HCT116 (cell line): ENCODE data around the gene PYCR2. TPM values are rescaled to one million over a fixed set of nuclear protein-coding genes. Genes with fewer than 3 reads are reported as not detected.

Experiments used
- ATAC-seq: fragments of 200-7000 bp; cut with Tn5 transposase; 2 replicates; pipeline ENCODE4 v1.9.1; 2020; ENCODE audit warnings: mild to moderate bottlenecking, moderate library complexity
- BruUV-seq: library from RNA; stranded (reverse); fragments of 400-500 nt; replicated peaks from 2 replicates; lab custom pipeline; 2021; lab: Mats Ljungman, UMichigan
- CTCF ChIA-PET: fragments of 300-600 bp; sonication (Branson Sonifier 250); formaldehyde crosslinking; loops from one replicate; lab custom pipeline; 2021; ENCODE audit warnings: antibody characterized with exemption; lab: Charles Lee
- POLR2A ChIA-PET: fragments of 300-600, 350-600 bp; sonication (Branson Sonifier 250); formaldehyde crosslinking; loops from one replicate; lab custom pipeline; 2021; ENCODE audit warnings: antibody characterized with exemption; lab: Charles Lee
- RAD21 ChIA-PET, 2 experiments: fragments of 300-600 bp; sonication (Branson Sonifier 250); formaldehyde crosslinking; loops; one replicate each; lab custom pipeline; 2023; ENCODE audit warnings: low total read pairs in 2 of 2; ENCODE audit not compliant: uncharacterized antibody in 2 of 2, unreplicated experiment in 2 of 2, low non-redundant PET in 1 of 2; lab: Charles Lee
- DNase-seq: peaks from one replicate; pipeline ENCODE4 v3.0.0-alpha.2; 2010; ENCODE audit warnings: low read depth, low spot score
- H2AFZ ChIP-seq: fragments of 200-600 bp; shearing (Covaris generic), sonication (generic); 2 replicates; pipeline ENCODE4 v1.6.1; 2017; ENCODE audit warnings: low read depth, mixed run types, mixed read lengths, antibody characterized with exemption, low read length; ENCODE audit not compliant: poor library complexity, severe bottlenecking
- H3K27ac ChIP-seq: 2 replicates; pipeline ENCODE4 v1.5.1; 2012; ENCODE audit warnings: low read depth, low read length
- H3K27me3 ChIP-seq: fragments of 200-600 bp; sonication (generic); 2 replicates; pipeline ENCODE4 v1.6.1; 2016; ENCODE audit warnings: mixed run types, low read length, mixed read lengths; ENCODE audit not compliant: insufficient read depth
- H3K36me3 ChIP-seq, 2 experiments: fragments of 200-500 bp in 1 of 2; fragments of 200-600 bp in 1 of 2; sonication (Bioruptor generic) in 1 of 2; sonication (generic) in 1 of 2; 2 replicates each; pipeline versions ENCODE4 v1.5.1 to v1.6.1; 2014 to 2016; ENCODE audit warnings: low read length in 2 of 2, inconsistent platforms in 1 of 2, mixed read lengths in 1 of 2, mixed run types in 1 of 2; ENCODE audit not compliant: insufficient read depth in 2 of 2, control insufficient read depth in 1 of 2
- H3K4me1 ChIP-seq, 2 experiments: fragments of 200-600 bp in 1 of 2; sonication (generic) in 1 of 2; 2 replicates each; pipeline versions ENCODE4 v1.5.1 to v1.6.1; 2012 to 2017; ENCODE audit warnings: low read length in 2 of 2, inconsistent platforms in 1 of 2, mild to moderate bottlenecking in 1 of 2, mixed read lengths in 1 of 2, mixed run types in 1 of 2, moderate library complexity in 1 of 2; ENCODE audit not compliant: insufficient read depth in 2 of 2, control insufficient read depth in 1 of 2
- H3K4me2 ChIP-seq: fragments of 200-600 bp; sonication (generic); 2 replicates; pipeline ENCODE4 v1.6.1; 2017; ENCODE audit warnings: mixed run types, low read length, mixed read lengths
- H3K4me3 ChIP-seq, 2 experiments: fragments of 200-600 bp in 1 of 2; sonication (generic) in 1 of 2; replicated peaks in 1 of 2; 2 replicates each; pipeline ENCODE4 v1.5.1; 2011 to 2016; ENCODE audit warnings: low read length in 2 of 2, control low read depth in 1 of 2, low read depth in 1 of 2, mild to moderate bottlenecking in 1 of 2, mixed read lengths in 1 of 2, mixed run types in 1 of 2
- H3K79me2 ChIP-seq: fragments of 200-600 bp; sonication (generic); 2 replicates; pipeline ENCODE4 v1.6.1; 2017; ENCODE audit warnings: mild to moderate bottlenecking, mixed run types, low read length, moderate library complexity, mixed read lengths; ENCODE audit not compliant: insufficient read depth
- H3K9ac ChIP-seq: fragments of 200-600 bp; sonication (generic); 2 replicates; pipeline ENCODE4 v1.6.1; 2016; ENCODE audit warnings: low read length, mixed read lengths
- H3K9me2 ChIP-seq: fragments of 200-600 bp; sonication (generic), shearing (Covaris generic); 2 replicates; pipeline ENCODE4 v1.6.1; 2017; ENCODE audit warnings: mixed run types, mild to moderate bottlenecking, moderate library complexity; ENCODE audit not compliant: insufficient read depth
- H3K9me3 ChIP-seq, 2 experiments: fragments of 200-500 bp in 1 of 2; fragments of 200-600 bp in 1 of 2; sonication (Bioruptor generic) in 1 of 2; sonication (generic) in 1 of 2; 2 replicates each; pipeline ENCODE4 v1.6.1; 2014 to 2017; ENCODE audit warnings: low read length in 2 of 2, mixed read lengths in 2 of 2, inconsistent platforms in 1 of 2, low read depth in 1 of 2, mild to moderate bottlenecking in 1 of 2, mixed run types in 1 of 2, moderate library complexity in 1 of 2; ENCODE audit not compliant: control insufficient read depth in 1 of 2, insufficient read depth in 1 of 2
- H4K20me1 ChIP-seq: fragments of 200-600 bp; sonication (generic), shearing (Covaris generic); 2 replicates; pipeline ENCODE4 v1.6.1; 2017; ENCODE audit warnings: mixed run types, mild to moderate bottlenecking, moderate library complexity; ENCODE audit not compliant: insufficient read depth
- EGR1 ChIP-seq: IDR thresholded peaks from 2 replicates; pipeline ENCODE4 v1.6.1; 2012; ENCODE audit warnings: low read depth
- POLR2AphosphoS5 ChIP-seq: IDR thresholded peaks from 2 replicates; pipeline ENCODE4 v1.6.1; 2011; ENCODE audit warnings: mild to moderate bottlenecking, low read depth, low read length, moderate library complexity
- RAD21 ChIP-seq: IDR thresholded peaks from 2 replicates; pipeline ENCODE4 v1.6.1; 2012; ENCODE audit warnings: low read depth, mild to moderate bottlenecking
- ZBTB33 ChIP-seq: IDR thresholded peaks from 2 replicates; pipeline ENCODE4 v1.6.1; 2011; ENCODE audit warnings: mild to moderate bottlenecking, low read length, moderate library complexity; ENCODE audit not compliant: insufficient replicate concordance; ENCODE audit errors: extremely low read depth
- ZNF274 ChIP-seq: fragments of 200-500 bp; sonication (Bioruptor generic); IDR thresholded peaks from 2 replicates; pipeline ENCODE4 v1.6.1; 2014; ENCODE audit warnings: mild to moderate bottlenecking, low read depth, low read length, inconsistent platforms
- intact Hi-C: fragments of 100-400 bp; cut with micrococcal nuclease; formaldehyde crosslinking; loops from 2 replicates; pipeline ENCODE4 v1.10.0; 2022
- total RNA-seq: library from RNA; stranded (reverse); gene quantifications from one replicate; pipeline ENCODE4 v1.2.1, GENCODE V29; 2021; ENCODE audit not compliant: unreplicated experiment

Gene PYCR2
- total RNA-seq, 1 experiment from 2014 or later = 107 TPM

- no TSS peak for BruUV-seq
- peak overlapping the region in 1 of 2 experiments; percentile 6; a peak in 2 of 4 replicates for H3K4me3 ChIP-seq
- POLR2A ChIA-PET = no interaction called here
- H2AFZ ChIP-seq = no peak overlapping the region
- RAD21 ChIA-PET = no interaction called here
- TF ChIP-seq ZNF274 (no peak), EGR1 (no peak), RAD21 (no peak), ZBTB33 (no peak), POLR2AphosphoS5 (no peak)
- TF ChIP-seq, all 23 proteins: peak for 0
- CTCF ChIA-PET = no interaction called here
- Histone ChIP-seq H3K36me3 (peaks cover 16 to 33% of the 10 kb centered on the region in 2 experiments), H3K9ac (peak overlapping the region; percentile 99; the same call in 1 of the 2 replicates), H3K9me3 (no peaks in the 10 kb centered on the region), H3K4me2 (peak overlapping the region; percentile 85), H3K4me1 (peaks cover 9 to 18% of the 10 kb centered on the region in 2 experiments), H3K79me2 (peaks cover 26% of the 10 kb centered on the region), H3K27ac (peak overlapping the region; percentile 24), H3K27me3 (no peaks in the 10 kb centered on the region), H4K20me1 (no peaks in the 10 kb centered on the region), H3K9me2 (no peaks in the 10 kb centered on the region)
- ATAC-seq (no peak), DNase-seq (no peak)
- intact Hi-C loops = no loop called here
Observed at GRCh38 chr1:225921734-225922709, 2.0 kb downstream of the PYCR2 start.
